GM12872 (cell line): ENCODE results near the gene ATXN1.

Source experiments
- CTCF ChIP-seq: IDR thresholded peaks from 3 replicates; pipeline ENCODE4 v1.5.1; 2011; ENCODE audit warnings: low read depth, mild to moderate bottlenecking, low read length, moderate library complexity; ENCODE audit not compliant: insufficient read depth

ATXN1 gene

DNA sequence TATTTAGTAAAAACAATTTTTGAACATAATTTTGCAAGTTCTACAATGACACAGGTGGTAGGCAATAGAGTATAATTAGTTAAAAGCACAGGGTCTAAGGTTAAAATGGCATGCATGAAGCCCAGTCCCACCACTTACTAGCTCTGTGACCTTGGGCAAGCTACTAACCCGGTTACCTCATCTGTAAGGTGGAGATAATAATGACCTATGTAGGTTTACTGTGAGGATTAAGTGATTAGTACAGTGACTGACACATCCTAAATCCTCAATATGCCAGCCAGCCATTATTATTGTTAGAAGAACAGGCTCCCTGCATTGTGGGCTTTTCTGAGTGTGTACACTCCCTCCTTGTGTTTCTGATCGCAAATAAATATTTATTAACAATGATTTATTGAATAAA lies 26.2 kb downstream of the ATXN1 start:
- no peak for TF ChIP-seq CTCF

GRCh38 chr6:16733085-16733484 lies 28.2 kb downstream of the ATXN1 start:
- TF ChIP-seq CTCF: no peak

GRCh38 chr6:16731478-16732051 lies 29.7 kb downstream of the ATXN1 start:
- no peak for TF ChIP-seq CTCF

GRCh38 chr6:16730738-16731477 lies 30.4 kb downstream of the ATXN1 start:
- TF ChIP-seq CTCF: no peak

DNA sequence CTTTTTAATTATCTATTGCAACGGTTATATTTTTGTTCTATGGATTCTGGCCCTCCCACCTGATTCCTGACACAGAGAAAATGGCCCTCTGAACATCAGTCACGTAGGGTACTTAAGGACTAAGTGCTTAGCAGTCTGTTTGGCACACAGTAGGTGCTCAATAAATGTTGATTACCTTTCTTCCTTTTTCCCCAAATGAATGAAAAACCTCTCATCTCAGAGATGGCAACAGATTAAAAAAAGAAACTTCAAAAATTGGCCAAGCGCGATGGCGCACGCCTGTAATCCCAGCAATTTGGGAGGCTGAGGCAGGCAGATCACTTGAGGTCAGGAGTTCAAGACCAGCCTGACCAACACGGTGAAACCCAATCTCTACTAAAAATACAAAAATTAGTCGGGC lies 31.5 kb downstream of the ATXN1 start:
- TF ChIP-seq CTCF: no peak

GRCh38 chr6:16729183-16729691 lies 32.0 kb downstream of the ATXN1 start:
- TF ChIP-seq CTCF: no peak

DNA sequence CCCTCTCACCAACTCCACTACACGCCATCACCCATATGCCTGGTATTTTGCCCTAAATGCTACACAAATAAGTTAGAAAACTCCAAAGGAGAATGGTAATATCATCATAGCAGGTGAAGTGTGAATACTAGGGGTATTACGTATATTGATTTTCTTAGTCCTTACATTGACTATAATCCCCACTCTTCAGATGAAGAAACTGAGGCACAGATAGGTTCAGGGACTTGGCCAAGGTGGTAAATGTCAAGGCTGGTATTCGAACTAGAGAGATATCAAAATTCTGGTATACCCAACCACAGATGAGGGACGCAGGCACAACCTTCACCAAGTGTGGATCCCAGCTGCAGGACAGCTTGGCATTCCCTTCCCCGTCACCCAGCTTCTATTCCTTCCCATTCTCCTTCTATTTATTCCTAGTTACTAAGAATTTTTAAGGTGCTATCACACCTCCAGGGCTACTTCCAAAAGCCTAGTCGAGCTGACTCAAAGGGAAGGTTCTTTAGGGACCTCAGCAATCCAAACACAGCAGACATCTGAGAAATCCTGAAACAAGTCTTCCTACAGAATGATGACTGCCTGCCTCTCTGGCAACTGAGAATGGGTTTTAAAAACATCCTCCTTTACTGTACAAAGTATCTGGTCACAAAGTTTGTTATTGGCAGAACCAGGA lies 32.6 kb downstream of the ATXN1 start:
- no peak for TF ChIP-seq CTCF
